SU-DHL-6 (cell line): Measurements from ENCODE around the gene CNN3.

Experiments used
- H2AFZ ChIP-seq: fragments of 200-600 bp; sonication (generic); 2 replicates; pipeline ENCODE4 v1.6.1; 2014; ENCODE audit warnings: low read depth, mild to moderate bottlenecking, moderate library complexity, mixed read lengths, antibody characterized with exemption, low read length; ENCODE audit not compliant: severe bottlenecking
- H3F3A ChIP-seq: fragments of 200-600 bp; shearing (Covaris generic); 2 replicates; pipeline ENCODE4 v1.6.0; 2016; ENCODE audit warnings: antibody characterized with exemption, mild to moderate bottlenecking; ENCODE audit not compliant: insufficient read depth
- H3K27ac ChIP-seq: fragments of 200-600 bp; sonication (generic); 2 replicates; pipeline ENCODE4 v1.5.1; 2016; ENCODE audit warnings: low read depth, mild to moderate bottlenecking, low read length, moderate library complexity, mixed read lengths
- H3K27me3 ChIP-seq: fragments of 200-600 bp; sonication (generic), shearing (Covaris generic); 2 replicates; pipeline ENCODE4 v1.6.0; 2014; ENCODE audit warnings: mild to moderate bottlenecking, low read length
- H3K36me3 ChIP-seq: fragments of 200-600 bp; sonication (generic); 2 replicates; pipeline ENCODE4 v1.6.1; 2014; ENCODE audit warnings: mild to moderate bottlenecking, low read length, mixed read lengths
- H3K4me2 ChIP-seq: fragments of 300-600, 200-600 bp; shearing (Covaris generic), sonication (generic); 2 replicates; pipeline ENCODE4 v1.6.0; 2014; ENCODE audit warnings: low read length, low read depth, mild to moderate bottlenecking; ENCODE audit not compliant: poor library complexity, severe bottlenecking
- H3K4me3 ChIP-seq: fragments of 200-600 bp; sonication (generic); 2 replicates; pipeline ENCODE4 v1.5.1; 2014; ENCODE audit warnings: antibody characterized with exemption, low read length, mild to moderate bottlenecking, mixed read lengths; ENCODE audit not compliant: insufficient read depth, poor library complexity, severe bottlenecking
- H3K79me2 ChIP-seq: fragments of 200-600 bp; sonication (generic); 2 replicates; pipeline ENCODE4 v1.6.1; 2014; ENCODE audit warnings: mild to moderate bottlenecking, low read length, moderate library complexity; ENCODE audit not compliant: insufficient read depth
- H3K9ac ChIP-seq: fragments of 200-600 bp; sonication (generic); 2 replicates; pipeline ENCODE4 v1.7.0; 2014; ENCODE audit warnings: mild to moderate bottlenecking, low read length
- H3K9me2 ChIP-seq: fragments of 200-600 bp; sonication (generic); replicated peaks from 2 replicates; pipeline ENCODE4 v1.6.1; 2014; ENCODE audit warnings: low read length; ENCODE audit not compliant: insufficient read depth
- H3K9me3 ChIP-seq: fragments of 200-600 bp; sonication (generic); 2 replicates; pipeline ENCODE4 v1.6.1; 2014; ENCODE audit warnings: low read length, mixed read lengths; ENCODE audit not compliant: insufficient read depth
- H4K20me1 ChIP-seq: fragments of 200-600 bp; sonication (generic); 2 replicates; pipeline ENCODE4 v1.6.1; 2014; ENCODE audit warnings: low read depth, mild to moderate bottlenecking, antibody characterized with exemption, low read length, moderate library complexity, mixed read lengths
- CTCF ChIP-seq: fragments of 200-600 bp; sonication (generic); IDR thresholded peaks from one replicate; pipeline ENCODE4 v1.5.1; 2017; ENCODE audit warnings: antibody characterized with exemption, mild to moderate bottlenecking, low read length, moderate library complexity; ENCODE audit not compliant: insufficient read depth, poor library complexity, severe bottlenecking
- EZH2phosphoT487 ChIP-seq: fragments of 200-600 bp; sonication (generic), shearing (Covaris generic); conservative IDR thresholded peaks from 2 replicates; pipeline ENCODE4 v1.6.1; 2018; ENCODE audit warnings: mild to moderate bottlenecking, antibody characterized with exemption, low read length, moderate library complexity, mixed read lengths

Gene CNN3

GRCh38 chr1:94973309-94973922 lies 46.5 kb upstream of the CNN3 start:
- no peaks in the 10 kb centered on the region for H3K79me2 ChIP-seq
- no peak overlapping the region for H3K27ac ChIP-seq
- no peaks in the 10 kb centered on the region for H3K36me3 ChIP-seq
- no peak overlapping the region for H3K4me3 ChIP-seq
- no peak overlapping the region for H3K9ac ChIP-seq
- no peaks in the 10 kb centered on the region for H4K20me1 ChIP-seq
- no peaks in the 10 kb centered on the region for H3F3A ChIP-seq
- H3K27me3 ChIP-seq: no peaks in the 10 kb centered on the region
- no peak overlapping the region for H3K4me2 ChIP-seq
- TF ChIP-seq EZH2phosphoT487: no peak
- no peak for TF ChIP-seq CTCF
- H2AFZ ChIP-seq: no peak overlapping the region
- H3K9me2 ChIP-seq: no peaks in the 10 kb centered on the region
- no peaks in the 10 kb centered on the region for H3K9me3 ChIP-seq

DNA sequence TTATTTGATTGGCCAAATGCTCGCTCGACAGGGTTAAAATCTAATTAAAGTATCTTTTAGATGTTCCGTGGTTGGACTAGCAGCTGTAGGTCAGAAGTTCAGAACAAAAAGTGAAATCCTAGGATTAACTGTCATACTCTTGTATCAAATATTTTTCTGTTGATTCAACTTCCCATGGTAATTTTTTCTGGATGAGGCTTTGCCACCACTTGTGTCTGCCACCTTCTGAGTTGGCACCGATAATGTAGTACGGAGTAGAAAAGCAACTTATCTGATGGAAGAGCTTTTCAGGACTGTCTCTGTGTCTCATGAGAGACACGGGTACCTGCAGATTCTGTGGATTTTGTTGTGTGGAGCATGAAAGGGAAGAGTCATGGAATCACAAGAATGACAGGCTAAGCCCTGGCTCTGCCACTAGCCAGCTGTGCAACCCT lies 44.6 kb upstream of the CNN3 start:
- Histone ChIP-seq H3K4me3 (no peak overlapping the region), H3F3A (peaks cover 7% of the 10 kb centered on the region; the same call in 1 of the 2 replicates), H4K20me1 (no peaks in the 10 kb centered on the region), H3K4me2 (no peak overlapping the region), H3K9ac (no peak overlapping the region), H3K9me2 (no peaks in the 10 kb centered on the region), H3K79me2 (no peaks in the 10 kb centered on the region), H3K9me3 (no peaks in the 10 kb centered on the region), H3K36me3 (no peaks in the 10 kb centered on the region), H3K27me3 (no peaks in the 10 kb centered on the region), H3K27ac (no peak overlapping the region), H2AFZ (no peak overlapping the region)
- TF ChIP-seq EZH2phosphoT487 (no peak), CTCF (no peak)

DNA sequence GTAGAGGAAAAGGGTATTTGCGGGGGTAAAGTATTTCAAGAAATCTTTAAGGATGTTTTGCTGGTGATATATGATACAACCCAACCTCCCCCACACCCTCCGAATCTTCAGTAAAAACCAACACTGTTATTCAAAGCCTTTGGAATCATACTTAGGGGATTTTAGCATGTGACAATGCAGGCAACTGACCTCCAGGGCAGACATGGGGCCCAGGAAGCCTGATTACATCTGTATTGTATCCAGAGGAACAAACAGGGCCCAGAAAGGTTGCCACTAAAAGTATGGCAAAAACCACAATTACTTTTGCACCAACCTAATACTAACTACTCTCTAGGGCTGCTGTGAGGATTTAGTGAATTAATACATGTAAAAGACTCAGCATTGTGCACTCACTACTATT lies 43.9 kb upstream of the CNN3 start:
- Histone ChIP-seq H3K9me2 (no peaks in the 10 kb centered on the region), H3K27ac (no peak overlapping the region), H3K9ac (no peak overlapping the region), H3K4me3 (no peak overlapping the region), H3K79me2 (no peaks in the 10 kb centered on the region), H3K9me3 (no peaks in the 10 kb centered on the region), H4K20me1 (no peaks in the 10 kb centered on the region), H3K27me3 (no peaks in the 10 kb centered on the region), H3K4me2 (no peak overlapping the region), H3F3A (peaks cover 7% of the 10 kb centered on the region; the same call in 1 of the 2 replicates), H2AFZ (no peak overlapping the region), H3K36me3 (no peaks in the 10 kb centered on the region)
- TF ChIP-seq EZH2phosphoT487 (no peak), CTCF (no peak)
